CD14-positive monocyte (primary cell): ENCODE measurements around the gene ZNF891. TPM values are rescaled to one million over a fixed set of nuclear protein-coding genes. Genes with fewer than 3 reads are reported as not detected.

ENCODE experiments used
- DNase-seq, 3 donors: peaks; one replicate each; pipeline ENCODE4 v3.0.0-alpha.2; 2011 to 2022
- H2AFZ ChIP-seq: 2 replicates; pipeline ENCODE4 v1.6.0; 2012; ENCODE audit warnings: mild to moderate bottlenecking, low read depth, low read length, inconsistent platforms; ENCODE audit not compliant: insufficient read depth, poor library complexity, severe bottlenecking
- H3K27ac ChIP-seq, 2 donors: 1 replicate in 1 of 2; 2 replicates in 1 of 2; pipeline ENCODE4 v1.5.1; 2012 to 2013; ENCODE audit warnings: low read length in 2 of 2, control low read depth in 1 of 2, inconsistent platforms in 1 of 2, low read depth in 1 of 2, mild to moderate bottlenecking in 1 of 2
- H3K27me3 ChIP-seq, 2 donors: one replicate each; pipeline versions ENCODE4 v1.6.0 to v1.6.1; 2011 to 2013; ENCODE audit warnings: low read length in 2 of 2; ENCODE audit not compliant: control insufficient read depth in 2 of 2, insufficient read depth in 2 of 2
- H3K36me3 ChIP-seq, 2 donors: replicated peaks in 1 of 2; 1 replicate in 1 of 2; 2 replicates in 1 of 2; pipeline versions ENCODE4 v1.5.1 to v1.6.1; 2012 to 2013; ENCODE audit warnings: low read length in 2 of 2, control low read depth in 1 of 2, inconsistent platforms in 1 of 2, mild to moderate bottlenecking in 1 of 2; ENCODE audit not compliant: insufficient read depth in 2 of 2, control insufficient read depth in 1 of 2
- H3K4me1 ChIP-seq, 2 donors: 1 replicate in 1 of 2; 2 replicates in 1 of 2; pipeline versions ENCODE4 v1.5.1 to v1.6.1; 2012 to 2013; ENCODE audit warnings: low read length in 2 of 2, control low read depth in 1 of 2, inconsistent platforms in 1 of 2, mild to moderate bottlenecking in 1 of 2, moderate library complexity in 1 of 2; ENCODE audit not compliant: insufficient read depth in 2 of 2, control insufficient read depth in 1 of 2
- H3K4me2 ChIP-seq: replicated peaks from 2 replicates; pipeline ENCODE3; 2012; ENCODE audit warnings: low read length, moderate library complexity, mild to moderate bottlenecking; ENCODE audit not compliant: poor library complexity, severe bottlenecking; ENCODE audit errors: extremely low read depth
- H3K4me3 ChIP-seq, 3 experiments: fragments of 200-600 bp in 1 of 3; sonication (generic) in 1 of 3; replicated peaks in 1 of 3; 1 replicate in 2 of 3; 2 replicates in 1 of 3; pipeline ENCODE4 v1.5.1; 2011 to 2013; ENCODE audit warnings: low read length in 3 of 3, mild to moderate bottlenecking in 3 of 3, control low read depth in 2 of 3, low read depth in 2 of 3, inconsistent platforms in 1 of 3, moderate library complexity in 1 of 3
- H3K79me2 ChIP-seq: 2 replicates; pipeline ENCODE4 v1.6.0; 2012; ENCODE audit warnings: mild to moderate bottlenecking, control low read depth, inconsistent platforms, low read length, moderate library complexity; ENCODE audit not compliant: insufficient read depth
- H3K9ac ChIP-seq: 2 replicates; pipeline ENCODE4 v1.6.0; 2017; ENCODE audit warnings: low read length, mild to moderate bottlenecking; ENCODE audit not compliant: insufficient read depth, poor library complexity, severe bottlenecking
- H3K9me3 ChIP-seq, 2 donors: replicated peaks in 1 of 2; 1 replicate in 1 of 2; 2 replicates in 1 of 2; pipeline versions ENCODE4 v1.5.1 to v1.6.1; 2012 to 2013; ENCODE audit warnings: low read length in 2 of 2, control low read depth in 1 of 2; ENCODE audit not compliant: control insufficient read depth in 1 of 2, insufficient read depth in 1 of 2
- H4K20me1 ChIP-seq: 2 replicates; pipeline ENCODE4 v1.6.0; 2012; ENCODE audit warnings: mild to moderate bottlenecking, low read length, control low read depth, moderate library complexity; ENCODE audit not compliant: insufficient read depth
- H3K27ac Mint-ChIP-seq, 7 donors: one replicate each; pipeline ENCODE4 v1.8.0; 2020; ENCODE audit warnings: mild to moderate bottlenecking in 7 of 7, mixed read lengths in 7 of 7, moderate library complexity in 6 of 7, inconsistent platforms in 2 of 7
- H3K27me3 Mint-ChIP-seq, 3 donors: one replicate each; pipeline ENCODE4 v1.8.0; 2021 to 2022; ENCODE audit warnings: low read depth in 3 of 3, mild to moderate bottlenecking in 3 of 3, mixed read lengths in 3 of 3, moderate library complexity in 3 of 3, inconsistent platforms in 1 of 3
- H3K36me3 Mint-ChIP-seq, 2 donors: one replicate each; pipeline ENCODE4 v1.8.0; 2020; ENCODE audit warnings: mixed read lengths in 2 of 2, inconsistent platforms in 1 of 2, mild to moderate bottlenecking in 1 of 2
- H3K4me1 Mint-ChIP-seq: one replicate; pipeline ENCODE4 v1.8.0; 2020; ENCODE audit warnings: mild to moderate bottlenecking, mixed read lengths
- H3K4me3 Mint-ChIP-seq, 2 donors: one replicate each; pipeline ENCODE4 v1.8.0; 2020; ENCODE audit warnings: mild to moderate bottlenecking in 2 of 2, mixed read lengths in 2 of 2, moderate library complexity in 1 of 2
- H3K9me3 Mint-ChIP-seq, 7 donors: one replicate each; pipeline ENCODE4 v1.8.0; 2020 to 2022; ENCODE audit warnings: mixed read lengths in 7 of 7, mild to moderate bottlenecking in 6 of 7, moderate library complexity in 6 of 7, inconsistent platforms in 2 of 7
- CTCF ChIP-seq: fragments of 200-600 bp; IDR thresholded peaks from one replicate; pipeline ENCODE4 v1.8.0; 2022; ENCODE audit warnings: antibody characterized with exemption, mild to moderate bottlenecking
- WGBS: methylation state at CpG from one replicate; pipeline ENCODE4 v1.1.5; 2013; ENCODE audit warnings: missing lambda C conversion rate; ENCODE audit not compliant: insufficient coverage; 5-methylcytosine and 5-hydroxymethylcytosine counted together
- intact Hi-C, 2 donors: fragments of 100-400 bp; cut with micrococcal nuclease; formaldehyde crosslinking; loops; one replicate each; pipeline versions ENCODE4 v1.15.0 to v1.15.1; 2023
- polyA plus RNA-seq, 3 donors: library from polyadenylated mRNA; depleted of rRNA in 1 of 3; unstranded in 2 of 3; stranded (reverse) in 1 of 3; fragments of 300-500 nt in 2 of 3; fragments of >200 nt in 1 of 3; fragmentation: Illumina TruSeq in 2 of 3; gene quantifications; 1 replicate in 2 of 3; 2 replicates in 1 of 3; pipeline ENCODE4 v1.2.3, GENCODE V29; 2012 to 2021

The ZNF891 gene
- polyA plus RNA-seq, 3 donors = 0.08 to 0.45 (median 0.18) TPM

- Histone ChIP-seq H3K4me3 (peak overlapping the region in 1 of 3 experiments; percentile 23), H3K27me3 (no peaks in the 10 kb centered on the region), H3K4me1 (no peaks in the 10 kb centered on the region), H3K4me2 (no peak overlapping the region), H3K79me2 (no peaks in the 10 kb centered on the region), H3K36me3 (peaks cover 10 to 48% of the 10 kb centered on the region in 2 donors), H2AFZ (no peak overlapping the region), H4K20me1 (no peaks in the 10 kb centered on the region), H3K9ac (no peak overlapping the region), H3K9me3 (peaks cover 49 to 92% of the 10 kb centered on the region in 2 donors), H3K27ac (no peak overlapping the region)
- H3K36me3 Mint-ChIP-seq = peaks cover 22 to 35% of the 10 kb centered on the region in 2 donors
- no peak overlapping the region for H3K4me3 Mint-ChIP-seq
- no peak for DNase-seq
- H3K27me3 Mint-ChIP-seq = no peaks in the 10 kb centered on the region
- WGBS = no CpG with 5 or more reads among the region's 8 CpGs
- peaks cover 44 to 88% (median 84%) of the 10 kb centered on the region in 7 donors for H3K9me3 Mint-ChIP-seq
- no peak for TF ChIP-seq CTCF
- no peak overlapping the region for H3K27ac Mint-ChIP-seq
- H3K4me1 Mint-ChIP-seq = no peaks in the 10 kb centered on the region
- intact Hi-C loops = no loop called here
These were observed 71.6 kb downstream of the ZNF891 start for GRCh38 chr12:133058203-133059113.

GRCh38 chr12:133057446-133057845 is 72.6 kb downstream of the ZNF891 start:
- no peak overlapping the region for H3K9ac ChIP-seq
- H3K4me1 ChIP-seq = no peaks in the 10 kb centered on the region
- H3K4me2 ChIP-seq = no peak overlapping the region
- Mint-ChIP-seq H3K4me3 (no peak overlapping the region), H3K36me3 (peaks cover 31 to 45% of the 10 kb centered on the region in 2 donors), H3K9me3 (peaks cover 45 to 88% (median 84%) of the 10 kb centered on the region in 7 donors), H3K27ac (no peak overlapping the region), H3K27me3 (no peaks in the 10 kb centered on the region), H3K4me1 (no peaks in the 10 kb centered on the region)
- intact Hi-C loops = no loop called here
- DNase-seq = no peak
- H3K36me3 ChIP-seq = peaks cover 20 to 59% of the 10 kb centered on the region in 2 donors
- no peaks in the 10 kb centered on the region for H3K27me3 ChIP-seq
- H3K9me3 ChIP-seq = peaks cover 47 to 92% of the 10 kb centered on the region in 2 donors
- peak overlapping the region in 1 of 3 experiments; percentile 23 for H3K4me3 ChIP-seq
- H3K79me2 ChIP-seq = no peaks in the 10 kb centered on the region
- H2AFZ ChIP-seq = no peak overlapping the region
- no CpG with 5 or more reads among the region's 5 CpGs for WGBS
- no peak for TF ChIP-seq CTCF
- H3K27ac ChIP-seq = no peak overlapping the region
- no peaks in the 10 kb centered on the region for H4K20me1 ChIP-seq

Other genes starting within 250 kb of the ZNF891 start
- gene CHFR, start 242.7 kb downstream of the ZNF891 start, polyA plus RNA-seq = 10 to 100 TPM; 28.0 to 76.3 (median 39.3) TPM
- 1 to 10 TPM in 1 of 3 donors, under 1 TPM in 2; 0.32 to 1.9 (median 0.80) TPM for gene ZNF605, start 174.0 kb downstream of the ZNF891 start, polyA plus RNA-seq
- 10 to 100 TPM in 1 of 3 donors, 1 to 10 TPM in 2; 3.3 to 17.6 (median 3.8) TPM for gene ZNF26, start 143.9 kb downstream of the ZNF891 start, polyA plus RNA-seq
- gene ZNF84, start 92.8 kb downstream of the ZNF891 start, polyA plus RNA-seq = 1 to 10 TPM; 3.3 to 5.1 (median 5.1) TPM
- 10 to 100 TPM in 1 of 3 donors, 1 to 10 TPM in 2; 6.2 to 11.8 (median 6.3) TPM for gene ZNF140, start 49.4 kb downstream of the ZNF891 start, polyA plus RNA-seq
- under 1 TPM; 0.68 to 1.00 (median 0.79) TPM for gene ZNF10, start 353 bp upstream of the ZNF891 start, polyA plus RNA-seq
- 1 to 10 TPM; 3.3 to 6.0 (median 5.8) TPM for gene ZNF268, start 51.2 kb upstream of the ZNF891 start, polyA plus RNA-seq
- not detected for gene ANHX, start 105.6 kb upstream of the ZNF891 start, polyA plus RNA-seq